ENCODE measurements around the gene KLHL22.
"Not testable (repeated sequence)": the region's sequence is repeated elsewhere in the genome, so short reads cannot be mapped to it uniquely, and the experiment has no call there.

Gene KLHL22

GRCh38 chr22:20507253-20508066, 11.9 kb upstream of the KLHL22 start, which contains the start of gene MED15:
Gene MED15 (plus strand): TSS chr22:20507610. CDS start chr22:20507679, 69 bp downstream.
- H3K27ac ChIP-seq, result peak within 1 kb of the TSS; percentile 94
- POLR2A ChIA-PET (ENCODE audit: low non-redundant PET), result no interaction called here
- DNase-seq (ENCODE audit: low spot score), result peak; percentile 62
- no peak for TF ChIP-seq CTCF (conservative IDR thresholded peaks at IDR 0.05; ENCODE audit: low read depth)
- CTCF ChIA-PET, result no interaction called here

GRCh38 chr22:20506543-20507252, 11.1 kb upstream of the KLHL22 start:
- no peak for DNase-seq (ENCODE audit: low spot score)
- ChIA-PET CTCF (no interaction called here), POLR2A (ENCODE audit: low non-redundant PET) (no interaction called here)
- peak overlapping the region; percentile 94 for H3K27ac ChIP-seq
- TF ChIP-seq CTCF (conservative IDR thresholded peaks at IDR 0.05; ENCODE audit: low read depth), result no peak

- CTCF ChIA-PET, result interaction anchor here (0.8 kb wide), 1 partner anchor 60 kb away, joined by 3 read pairs; no protein-coding TSS in a partner anchor
- POLR2A ChIA-PET (ENCODE audit: low non-redundant PET), result not testable (repeated sequence)
- peak overlapping the region; percentile 94 for H3K27ac ChIP-seq
- peak; percentile 42 for DNase-seq (ENCODE audit: low spot score)
Measured at GRCh38 chr22:20504293-20504922, 8.8 kb upstream of the KLHL22 start.

GRCh38 chr22:20503816-20504215, 8.2 kb upstream of the KLHL22 start:
- ChIA-PET CTCF (interaction anchor here (0.8 kb wide), 1 partner anchor 61 kb away, joined by 3 read pairs; no protein-coding TSS in a partner anchor), POLR2A (ENCODE audit: low non-redundant PET) (no interaction called here)
- peak overlapping the region; percentile 94 for H3K27ac ChIP-seq
- no peak for TF ChIP-seq CTCF (conservative IDR thresholded peaks at IDR 0.05; ENCODE audit: low read depth)
- DNase-seq (ENCODE audit: low spot score), result no peak

- ChIA-PET CTCF (no interaction called here), POLR2A (ENCODE audit: low non-redundant PET) (interaction anchor here (0.6 kb wide), 1 partner anchor 81 kb away, joined by 5 read pairs; no protein-coding TSS in a partner anchor)
- DNase-seq (ENCODE audit: low spot score), result no peak
- no peak for TF ChIP-seq CTCF (conservative IDR thresholded peaks at IDR 0.05; ENCODE audit: low read depth)
- H3K27ac ChIP-seq, result peak overlapping the region; percentile 52
Measured at GRCh38 chr22:20499769-20500168, 4.2 kb upstream of the KLHL22 start.

GRCh38 chr22:20498913-20499312, 3.3 kb upstream of the KLHL22 start:
- DNase-seq (ENCODE audit: low spot score), result no peak
- ChIA-PET CTCF (no interaction called here), POLR2A (ENCODE audit: low non-redundant PET) (interaction anchor here (0.6 kb wide), 2 partner anchors 70 to 81 kb away, joined by 3 to 5 read pairs; no protein-coding TSS in a partner anchor)
- peak overlapping the region; percentile 52 for H3K27ac ChIP-seq
- no peak for TF ChIP-seq CTCF (conservative IDR thresholded peaks at IDR 0.05; ENCODE audit: low read depth)

All from RWPE1 (cell line).